ENCODE data around the gene ZNF76. TPM values are rescaled to one million over a fixed set of nuclear protein-coding genes. Genes with fewer than 3 reads are reported as not detected.

The ZNF76 gene
- total RNA-seq, 4 donors from 2014 or later = 18.9 to 56.1 (median 41.1) TPM

GRCh38 chr6:35341557-35341956, 82.0 kb downstream of the ZNF76 start:
- Histone ChIP-seq H3K27ac (no peak overlapping the region), H3K36me3 (no peaks in the 10 kb centered on the region), H3K27me3 (no peaks in the 10 kb centered on the region), H3K4me3 (no peak overlapping the region), H3K9me3 (no peaks in the 10 kb centered on the region), H3K4me1 (no peaks in the 10 kb centered on the region)
- no peak for TF ChIP-seq POLR2A (IDR thresholded peaks at IDR 0.05)
- TF ChIP-seq, protein P1, sequence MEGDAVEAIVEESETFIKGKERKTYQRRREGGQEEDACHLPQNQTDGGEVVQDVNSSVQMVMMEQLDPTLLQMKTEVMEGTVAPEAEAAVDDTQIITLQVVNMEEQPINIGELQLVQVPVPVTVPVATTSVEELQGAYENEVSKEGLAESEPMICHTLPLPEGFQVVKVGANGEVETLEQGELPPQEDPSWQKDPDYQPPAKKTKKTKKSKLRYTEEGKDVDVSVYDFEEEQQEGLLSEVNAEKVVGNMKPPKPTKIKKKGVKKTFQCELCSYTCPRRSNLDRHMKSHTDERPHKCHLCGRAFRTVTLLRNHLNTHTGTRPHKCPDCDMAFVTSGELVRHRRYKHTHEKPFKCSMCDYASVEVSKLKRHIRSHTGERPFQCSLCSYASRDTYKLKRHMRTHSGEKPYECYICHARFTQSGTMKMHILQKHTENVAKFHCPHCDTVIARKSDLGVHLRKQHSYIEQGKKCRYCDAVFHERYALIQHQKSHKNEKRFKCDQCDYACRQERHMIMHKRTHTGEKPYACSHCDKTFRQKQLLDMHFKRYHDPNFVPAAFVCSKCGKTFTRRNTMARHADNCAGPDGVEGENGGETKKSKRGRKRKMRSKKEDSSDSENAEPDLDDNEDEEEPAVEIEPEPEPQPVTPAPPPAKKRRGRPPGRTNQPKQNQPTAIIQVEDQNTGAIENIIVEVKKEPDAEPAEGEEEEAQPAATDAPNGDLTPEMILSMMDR (IDR thresholded peaks at IDR 0.05) = no peak
- intact Hi-C loops (cut with DNase I; ENCODE audit: low total_unique reads) = loop anchor here (2.0 kb wide), 1 partner anchor 105 kb away; no protein-coding TSS in a partner anchor
- no peak for DNase-seq

DNA sequence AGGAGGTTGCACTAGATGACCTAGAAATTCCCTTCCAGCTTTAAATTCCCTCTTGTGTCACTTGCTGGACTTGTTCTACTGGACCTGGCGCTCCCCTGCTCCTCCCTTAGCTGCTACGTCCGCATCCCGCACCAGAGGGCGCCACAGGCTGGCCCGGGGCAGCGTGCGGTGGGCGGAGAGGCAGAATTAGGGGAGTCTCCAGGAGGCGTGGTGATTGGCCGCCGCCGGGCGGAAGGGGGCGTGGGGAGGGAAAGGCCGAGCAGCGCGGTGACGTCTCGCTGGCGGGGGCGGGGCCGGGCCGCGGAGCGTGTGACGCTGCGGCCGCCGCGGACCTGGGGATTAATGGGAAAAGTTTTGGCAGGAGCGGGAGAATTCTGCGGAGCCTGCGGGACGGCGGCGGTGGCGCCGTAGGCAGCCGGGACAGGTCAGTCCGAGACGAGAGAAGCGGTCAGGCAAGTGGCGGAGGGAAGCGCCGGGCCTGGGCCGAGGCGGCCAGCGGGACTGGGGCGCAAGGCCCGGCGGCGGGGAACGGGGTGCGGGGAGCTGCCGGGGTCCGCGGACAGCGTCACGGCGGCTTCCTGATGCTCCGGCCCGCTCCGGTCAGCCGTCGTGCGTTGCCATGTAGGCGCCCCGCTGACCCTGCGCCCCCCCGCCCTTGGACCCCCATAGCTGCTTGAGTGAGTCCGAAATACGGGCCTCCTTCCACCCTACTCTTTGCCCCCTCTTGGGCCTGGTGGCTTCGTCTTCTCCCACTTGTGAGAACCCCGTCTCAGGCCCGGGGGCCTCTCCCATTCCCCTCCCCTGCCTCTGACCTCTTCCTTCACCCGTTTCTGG, 82.9 kb downstream of the ZNF76 start, which contains the start of gene PPARD:
TSS of gene PPARD (plus strand) at position 301 of the 834 bp plus-strand sequence. CDS start 68,530 bp downstream, outside the sequence.
- H3K36me3 ChIP-seq = no peaks in the 10 kb centered on the region
- peak within 1 kb of the TSS; percentile 84 to 92 for H3K27ac ChIP-seq
- no peaks in the 10 kb centered on the region for H3K27me3 ChIP-seq
- peak; percentile 92 to 98 for TF ChIP-seq POLR2A (IDR thresholded peaks at IDR 0.05)
- TF ChIP-seq, protein P1 (IDR thresholded peaks at IDR 0.05) = peak; percentile 97 to 100 (median 98)
- H3K4me3 ChIP-seq = peak within 1 kb of the TSS; percentile 40 to 84
- H3K4me1 ChIP-seq = no peaks in the 10 kb centered on the region
- H3K9me3 ChIP-seq = no peaks in the 10 kb centered on the region
- intact Hi-C loops (cut with DNase I; ENCODE audit: low total_unique reads) = no loop called here
- peak; percentile 98 to 99 for DNase-seq

- Histone ChIP-seq H3K36me3 (no peaks in the 10 kb centered on the region), H3K9me3 (no peaks in the 10 kb centered on the region), H3K27ac (peak overlapping the region; percentile 84 to 92), H3K27me3 (no peaks in the 10 kb centered on the region), H3K4me3 (peak overlapping the region; percentile 40 to 84), H3K4me1 (no peaks in the 10 kb centered on the region)
- peak; percentile 45 to 51 for DNase-seq
- TF ChIP-seq, protein P1 (IDR thresholded peaks at IDR 0.05) = no peak
- no peak for TF ChIP-seq POLR2A (IDR thresholded peaks at IDR 0.05)
- intact Hi-C loops (cut with DNase I; ENCODE audit: low total_unique reads) = no loop called here
These were observed 83.7 kb downstream of the ZNF76 start for GRCh38 chr6:35343092-35343834.

GRCh38 chr6:35343835-35344550, 84.5 kb downstream of the ZNF76 start:
- Histone ChIP-seq H3K9me3 (no peaks in the 10 kb centered on the region), H3K36me3 (no peaks in the 10 kb centered on the region), H3K4me3 (peak overlapping the region; percentile 40 to 84), H3K27me3 (no peaks in the 10 kb centered on the region), H3K27ac (peak overlapping the region; percentile 84 to 92), H3K4me1 (no peaks in the 10 kb centered on the region)
- no peak for TF ChIP-seq POLR2A (IDR thresholded peaks at IDR 0.05)
- TF ChIP-seq, protein P1 (IDR thresholded peaks at IDR 0.05) = no peak
- no peak for DNase-seq
- intact Hi-C loops (cut with DNase I; ENCODE audit: low total_unique reads) = no loop called here

Other genes with a start within 250 kb of the ZNF76 start
- 1 to 10 TPM in 1 of 4 donors, not detected in 3; 1.8 TPM for gene TCP11, start 118.4 kb upstream of the ZNF76 start, total RNA-seq
- gene SCUBE3, start 45.8 kb upstream of the ZNF76 start, total RNA-seq = 1 to 10 TPM in 1 of 4 donors, under 1 TPM in 1, not detected in 2; 0.61 to 3.3 TPM
- 1 to 10 TPM in 3 of 4 donors, under 1 TPM in 1; 0.26 to 8.9 (median 3.1) TPM for gene DEF6, start 38.1 kb downstream of the ZNF76 start, total RNA-seq
- 10 to 100 TPM in 1 of 4 donors, 1 to 10 TPM in 3; 1.5 to 26.6 (median 7.8) TPM for gene PPARD, start 82.8 kb downstream of the ZNF76 start, total RNA-seq
- gene FANCE, start 192.6 kb downstream of the ZNF76 start, total RNA-seq = 10 to 100 TPM in 3 of 4 donors, 1 to 10 TPM in 1; 9.6 to 19.1 (median 11.4) TPM
- gene RPL10A, start 208.7 kb downstream of the ZNF76 start, total RNA-seq = 1,000 to 10,000 TPM; 1,557 to 4,762 (median 2,904) TPM
- 100 to 1,000 TPM in 1 of 4 donors, 10 to 100 TPM in 3; 10.2 to 107 (median 17.2) TPM for gene TEAD3, start 237.3 kb downstream of the ZNF76 start, total RNA-seq